Activated CD4-positive, alpha-beta T cell treated with anti-CD3 and anti-CD28 coated beads, Interleukin-2, amount 10 ng/mL, durations not matched to agents 7 days and 5 days (primary cell): ENCODE data around the gene SCAMP2. TPM values are rescaled to one million over a fixed set of nuclear protein-coding genes. Genes with fewer than 3 reads are reported as not detected.

ENCODE experiments used
- CTCF ChIA-PET: fragments of 350-600 bp; sonication (Branson Sonifier 250); formaldehyde crosslinking; loops from one replicate; lab custom pipeline; 2021; ENCODE audit warnings: antibody characterized with exemption; lab: Charles Lee
- POLR2A ChIA-PET: fragments of 350-600 bp; sonication (Branson Sonifier 250); formaldehyde crosslinking; loops from one replicate; lab custom pipeline; 2021; ENCODE audit warnings: antibody characterized with exemption; lab: Charles Lee
- DNase-seq: peaks from one replicate; pipeline ENCODE4 v3.0.0-alpha.2; 2020
- H3K27ac Mint-ChIP-seq: one replicate; pipeline ENCODE4 v1.8.0; 2021; ENCODE audit warnings: mild to moderate bottlenecking, moderate library complexity, mixed read lengths
- H3K27me3 Mint-ChIP-seq: one replicate; pipeline ENCODE4 v1.8.0; 2021; ENCODE audit warnings: mixed read lengths
- H3K36me3 Mint-ChIP-seq: one replicate; pipeline ENCODE4 v1.8.0; 2021; ENCODE audit warnings: low read depth, mixed read lengths
- H3K4me1 Mint-ChIP-seq: one replicate; pipeline ENCODE4 v1.8.0; 2021; ENCODE audit warnings: mixed read lengths
- H3K4me3 Mint-ChIP-seq: one replicate; pipeline ENCODE4 v1.8.0; 2021; ENCODE audit warnings: mild to moderate bottlenecking, moderate library complexity, mixed read lengths
- H3K9me3 Mint-ChIP-seq: one replicate; pipeline ENCODE4 v1.8.0; 2021; ENCODE audit warnings: mixed read lengths
- total RNA-seq, 2 experiments: library from RNA; stranded (reverse); gene quantifications; one replicate each; pipeline ENCODE4 v1.2.3, GENCODE V29; 2021

The SCAMP2 gene
- total RNA-seq, 2 experiments from 2014 or later: 126 to 128 TPM

- H3K27ac Mint-ChIP-seq: peak overlapping the region; percentile 79
- CTCF ChIA-PET: interaction anchor here (0.9 to 27.7 kb wide), 2 partner anchors 9 to 27 kb away, joined by 4 to 930 read pairs; partner anchors contain the start of gene CSK
- DNase-seq: no peak
- POLR2A ChIA-PET: no interaction called here
- H3K9me3 Mint-ChIP-seq: no peaks in the 10 kb centered on the region
- H3K36me3 Mint-ChIP-seq: peaks cover 14% of the 10 kb centered on the region
- H3K4me1 Mint-ChIP-seq: peaks cover 20% of the 10 kb centered on the region
- H3K4me3 Mint-ChIP-seq: no peak overlapping the region
- H3K27me3 Mint-ChIP-seq: no peaks in the 10 kb centered on the region
Observed at GRCh38 chr15:74808078-74808839, 64.9 kb downstream of the SCAMP2 start.

GRCh38 chr15:74807282-74807681, 65.9 kb downstream of the SCAMP2 start:
- Mint-ChIP-seq H3K36me3 (peaks cover 21% of the 10 kb centered on the region), H3K27ac (no peak overlapping the region), H3K9me3 (no peaks in the 10 kb centered on the region), H3K27me3 (no peaks in the 10 kb centered on the region), H3K4me3 (no peak overlapping the region), H3K4me1 (peaks cover 20% of the 10 kb centered on the region)
- POLR2A ChIA-PET: no interaction called here
- no peak for DNase-seq
- CTCF ChIA-PET: interaction anchor here (1.2 to 27.7 kb wide), 2 partner anchors 11 to 26 kb away, joined by 3 to 930 read pairs; partner anchors contain the start of gene CSK

- POLR2A ChIA-PET: no interaction called here
- Mint-ChIP-seq H3K4me3 (no peak overlapping the region), H3K4me1 (peaks cover 25% of the 10 kb centered on the region), H3K27ac (no peak overlapping the region), H3K27me3 (no peaks in the 10 kb centered on the region), H3K9me3 (no peaks in the 10 kb centered on the region), H3K36me3 (peaks cover 38% of the 10 kb centered on the region)
- CTCF ChIA-PET: interaction anchor here (0.5 to 27.7 kb wide), 7 partner anchors 11 to 157 kb away, joined by 3 to 930 read pairs (median 3); partner anchors contain the start of gene CSK
- DNase-seq: no peak
Observed at GRCh38 chr15:74804935-74805334, 68.2 kb downstream of the SCAMP2 start.

GRCh38 chr15:74802862-74803447, 70.2 kb downstream of the SCAMP2 start:
- no peak overlapping the region for H3K27ac Mint-ChIP-seq

DNA sequence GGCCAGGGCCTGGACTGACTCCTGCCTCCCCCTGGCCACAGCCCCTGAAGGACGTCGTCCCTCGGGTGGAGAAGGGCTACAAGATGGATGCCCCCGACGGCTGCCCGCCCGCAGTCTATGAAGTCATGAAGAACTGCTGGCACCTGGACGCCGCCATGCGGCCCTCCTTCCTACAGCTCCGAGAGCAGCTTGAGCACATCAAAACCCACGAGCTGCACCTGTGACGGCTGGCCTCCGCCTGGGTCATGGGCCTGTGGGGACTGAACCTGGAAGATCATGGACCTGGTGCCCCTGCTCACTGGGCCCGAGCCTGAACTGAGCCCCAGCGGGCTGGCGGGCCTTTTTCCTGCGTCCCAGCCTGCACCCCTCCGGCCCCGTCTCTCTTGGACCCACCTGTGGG, 70.9 kb downstream of the SCAMP2 start:
- H3K9me3 Mint-ChIP-seq: no peaks in the 10 kb centered on the region
- CTCF ChIA-PET: interaction anchor here (0.7 to 27.7 kb wide), 2 partner anchors 8 to 21 kb away, joined by 4 to 930 read pairs; partner anchors contain the start of gene CSK

More at GRCh38 chr15:74802862-74803447, 70.2 kb downstream of the SCAMP2 start:
- H3K9me3 Mint-ChIP-seq: no peaks in the 10 kb centered on the region
- no peak overlapping the region for H3K4me3 Mint-ChIP-seq
- H3K4me1 Mint-ChIP-seq: peaks cover 44% of the 10 kb centered on the region
- no peak for DNase-seq
- H3K27me3 Mint-ChIP-seq: no peaks in the 10 kb centered on the region
- CTCF ChIA-PET: interaction anchor here (27.7 kb wide), 1 partner anchor 22 kb away, joined by 930 read pairs; the partner anchor contains the start of gene CSK
- H3K36me3 Mint-ChIP-seq: peaks cover 51% of the 10 kb centered on the region
- POLR2A ChIA-PET: no interaction called here

DNA sequence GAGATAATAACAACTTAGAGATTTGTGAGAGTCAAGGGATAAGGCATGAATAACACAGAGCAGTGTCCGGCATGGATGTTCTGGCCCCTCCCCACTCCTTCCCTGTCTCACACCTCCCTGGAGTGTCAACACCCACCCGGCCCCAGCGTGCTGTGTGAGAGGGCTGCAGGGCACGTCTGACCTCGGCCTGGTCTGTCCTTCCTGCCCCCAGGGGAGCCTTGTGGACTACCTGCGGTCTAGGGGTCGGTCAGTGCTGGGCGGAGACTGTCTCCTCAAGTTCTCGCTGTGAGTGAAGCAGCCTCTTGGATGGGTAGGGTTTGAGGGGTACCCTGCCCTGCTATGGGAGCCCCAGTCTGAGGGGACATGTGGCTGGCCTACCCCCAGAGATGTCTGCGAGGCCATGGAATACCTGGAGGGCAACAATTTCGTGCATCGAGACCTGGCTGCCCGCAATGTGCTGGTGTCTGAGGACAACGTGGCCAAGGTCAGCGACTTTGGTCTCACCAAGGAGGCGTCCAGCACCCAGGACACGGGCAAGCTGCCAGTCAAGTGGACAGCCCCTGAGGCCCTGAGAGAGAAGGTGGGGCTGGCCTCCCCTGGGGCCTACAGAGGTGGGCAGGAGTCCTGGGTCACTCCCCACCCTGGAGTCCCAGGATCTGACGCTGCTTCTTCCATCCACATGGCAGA, 71.7 kb downstream of the SCAMP2 start:
- H3K36me3 Mint-ChIP-seq: peaks cover 53% of the 10 kb centered on the region
- H3K9me3 Mint-ChIP-seq: no peaks in the 10 kb centered on the region
- ChIA-PET POLR2A (no interaction called here), CTCF (interaction anchor here (0.6 to 27.7 kb wide), 4 partner anchors 10 to 20 kb away, joined by 3 to 930 read pairs (median 6); partner anchors contain the start of genes CSK and LMAN1L)
- H3K27ac Mint-ChIP-seq: no peak overlapping the region
- peak; percentile 5 for DNase-seq
- peaks cover 45% of the 10 kb centered on the region for H3K4me1 Mint-ChIP-seq
- H3K4me3 Mint-ChIP-seq: no peak overlapping the region
- H3K27me3 Mint-ChIP-seq: no peaks in the 10 kb centered on the region

More for the DNA sequence above, 70.9 kb downstream of the SCAMP2 start:
- peaks cover 48% of the 10 kb centered on the region for H3K4me1 Mint-ChIP-seq
- no peak overlapping the region for H3K4me3 Mint-ChIP-seq
- H3K36me3 Mint-ChIP-seq: peaks cover 52% of the 10 kb centered on the region
- POLR2A ChIA-PET: no interaction called here
- H3K27me3 Mint-ChIP-seq: no peaks in the 10 kb centered on the region
- H3K27ac Mint-ChIP-seq: no peak overlapping the region
- DNase-seq: peak; percentile 5

- H3K9me3 Mint-ChIP-seq: no peaks in the 10 kb centered on the region
- POLR2A ChIA-PET: no interaction called here
- peaks cover 59% of the 10 kb centered on the region for H3K36me3 Mint-ChIP-seq
- no peak overlapping the region for H3K4me3 Mint-ChIP-seq
- H3K27ac Mint-ChIP-seq: no peak overlapping the region
- H3K4me1 Mint-ChIP-seq: peaks cover 49% of the 10 kb centered on the region
- H3K27me3 Mint-ChIP-seq: no peaks in the 10 kb centered on the region
- CTCF ChIA-PET: interaction anchor here (0.8 to 27.7 kb wide), 8 partner anchors 10 to 166 kb away, joined by 3 to 930 read pairs (median 6); partner anchors contain the start of genes CSK and LMAN1L
- DNase-seq: no peak
Observed at GRCh38 chr15:74800559-74801094, 72.5 kb downstream of the SCAMP2 start.

- DNase-seq: peak; percentile 86
- no peaks in the 10 kb centered on the region for H3K9me3 Mint-ChIP-seq
- ChIA-PET CTCF (interaction anchor here (0.6 to 27.7 kb wide), 15 partner anchors 8 to 425 kb away, joined by 3 to 930 read pairs (median 4); partner anchors contain the start of gene CSK), POLR2A (interaction anchor here (1.2 kb wide), 1 partner anchor 29 kb away, joined by 5 read pairs; no protein-coding TSS in a partner anchor)
- H3K4me3 Mint-ChIP-seq: no peak overlapping the region
- H3K4me1 Mint-ChIP-seq: peaks cover 55% of the 10 kb centered on the region
- H3K27me3 Mint-ChIP-seq: no peaks in the 10 kb centered on the region
- H3K27ac Mint-ChIP-seq: peak overlapping the region; percentile 80
- H3K36me3 Mint-ChIP-seq: peaks cover 63% of the 10 kb centered on the region
Observed at GRCh38 chr15:74799856-74800558, 73.2 kb downstream of the SCAMP2 start.

GRCh38 chr15:74799255-74799855, 73.8 kb downstream of the SCAMP2 start:
- no peaks in the 10 kb centered on the region for H3K27me3 Mint-ChIP-seq
- H3K9me3 Mint-ChIP-seq: no peaks in the 10 kb centered on the region
- DNase-seq: peak; percentile 33
- ChIA-PET POLR2A (interaction anchor here (1.2 kb wide), 1 partner anchor 28 kb away, joined by 5 read pairs; no protein-coding TSS in a partner anchor), CTCF (interaction anchor here (0.6 to 27.7 kb wide), 14 partner anchors 9 to 425 kb away, joined by 3 to 930 read pairs (median 4); partner anchors contain the start of gene CSK)
- H3K4me3 Mint-ChIP-seq: no peak overlapping the region
- H3K4me1 Mint-ChIP-seq: peaks cover 59% of the 10 kb centered on the region
- peak overlapping the region; percentile 80 for H3K27ac Mint-ChIP-seq
- peaks cover 60% of the 10 kb centered on the region for H3K36me3 Mint-ChIP-seq

- CTCF ChIA-PET: interaction anchor here (0.6 to 27.7 kb wide), 7 partner anchors 10 to 164 kb away, joined by 3 to 930 read pairs (median 4); partner anchors contain the start of gene CSK
- Mint-ChIP-seq H3K9me3 (no peaks in the 10 kb centered on the region), H3K4me3 (no peak overlapping the region)
Observed at GRCh38 chr15:74798388-74799254, 74.5 kb downstream of the SCAMP2 start.

More at GRCh38 chr15:74798388-74799254, 74.5 kb downstream of the SCAMP2 start:
- POLR2A ChIA-PET: interaction anchor here (1.2 kb wide), 1 partner anchor 27 kb away, joined by 5 read pairs; no protein-coding TSS in a partner anchor
- H3K27me3 Mint-ChIP-seq: no peaks in the 10 kb centered on the region
- no peak for DNase-seq
- peak overlapping the region; percentile 80 for H3K27ac Mint-ChIP-seq
- peaks cover 54% of the 10 kb centered on the region for H3K36me3 Mint-ChIP-seq
- peaks cover 57% of the 10 kb centered on the region for H3K4me1 Mint-ChIP-seq
